Tibial nerve (tissue), 4 donors: ENCODE data around the gene NSUN7.

Experiments used
- CTCF ChIP-seq, 5 experiments: fragments of 200-600 bp in 3 of 5; fragments of 450-650 bp in 2 of 5; sonication (generic) in 3 of 5; IDR thresholded peaks; one replicate each; pipeline ENCODE4 v1.5.1; 2016 to 2019; ENCODE audit warnings: antibody characterized with exemption in 5 of 5, mild to moderate bottlenecking in 3 of 5, moderate library complexity in 2 of 5
- EP300 ChIP-seq, 2 donors: sonication (generic); formaldehyde crosslinking; IDR thresholded peaks; one replicate each; pipeline ENCODE4 v1.6.1; 2017; ENCODE audit warnings: antibody characterized with exemption in 2 of 2, mild to moderate bottlenecking in 1 of 2
- POLR2A ChIP-seq, 2 donors: fragments of 450-650 bp; IDR thresholded peaks; one replicate each; pipeline ENCODE4 v1.6.1; 2017; ENCODE audit warnings: antibody characterized with exemption in 2 of 2, mild to moderate bottlenecking in 2 of 2, moderate library complexity in 2 of 2

GRCh38 chr4:40857956-40858355, 108.2 kb downstream of the NSUN7 start:
- TF ChIP-seq POLR2A (IDR thresholded peaks at IDR 0.05) (no peak), CTCF (IDR thresholded peaks at IDR 0.05) (no peak), EP300 (IDR thresholded peaks at IDR 0.05) (no peak)
